Ureter (tissue), 1 donor: Measurements from ENCODE around the gene AAK1. TPM values are rescaled to one million over a fixed set of nuclear protein-coding genes. Genes with fewer than 3 reads are reported as not detected.
"Not testable (repeated sequence)": the region's sequence is repeated elsewhere in the genome, so short reads cannot be mapped to it uniquely, and the experiment has no call there.

Experiments
- DNase-seq: peaks from one replicate; pipeline ENCODE4 v3.0.0-alpha.2; 2020; ENCODE audit warnings: low spot score
- total RNA-seq: library from RNA; stranded (reverse); gene quantifications from one replicate; pipeline ENCODE4 v1.2.4, GENCODE V29; 2023
- donor health status: DM: yes; HTN: yes; CAD: no.

Gene AAK1
- total RNA-seq, 1 donor from 2014 or later, result 97.0 TPM

DNA sequence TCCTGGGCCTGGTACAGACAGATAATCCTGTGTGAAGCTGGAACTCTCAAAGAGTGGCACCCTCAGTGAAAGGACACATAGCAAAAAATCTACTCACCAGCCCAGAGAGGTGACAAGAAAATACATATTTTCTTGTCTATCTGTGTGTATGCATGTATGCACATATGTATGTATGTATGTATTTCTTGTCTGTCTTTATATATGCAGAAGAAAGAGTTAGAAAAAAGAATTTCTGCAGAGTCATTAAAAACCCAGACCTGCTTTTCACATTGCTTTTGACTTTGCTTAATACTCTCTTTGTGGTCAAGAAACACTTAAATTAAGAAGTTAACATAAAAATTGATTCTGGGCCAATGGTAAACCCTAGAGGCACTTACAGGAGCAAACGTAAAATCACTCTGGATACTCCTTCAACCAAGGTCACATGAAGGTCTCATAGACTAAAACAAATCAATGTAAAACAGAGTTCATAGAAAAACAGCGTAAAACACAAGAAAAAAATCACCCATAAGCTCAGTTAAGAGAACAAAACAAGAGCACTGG, 16.5 kb upstream of the AAK1 start:
- DNase-seq, result no peak

GRCh38 chr2:69659349-69659748, 15.8 kb upstream of the AAK1 start:
- DNase-seq, result no peak

GRCh38 chr2:69652206-69652605, 8.7 kb upstream of the AAK1 start:
- DNase-seq, result no peak

DNA sequence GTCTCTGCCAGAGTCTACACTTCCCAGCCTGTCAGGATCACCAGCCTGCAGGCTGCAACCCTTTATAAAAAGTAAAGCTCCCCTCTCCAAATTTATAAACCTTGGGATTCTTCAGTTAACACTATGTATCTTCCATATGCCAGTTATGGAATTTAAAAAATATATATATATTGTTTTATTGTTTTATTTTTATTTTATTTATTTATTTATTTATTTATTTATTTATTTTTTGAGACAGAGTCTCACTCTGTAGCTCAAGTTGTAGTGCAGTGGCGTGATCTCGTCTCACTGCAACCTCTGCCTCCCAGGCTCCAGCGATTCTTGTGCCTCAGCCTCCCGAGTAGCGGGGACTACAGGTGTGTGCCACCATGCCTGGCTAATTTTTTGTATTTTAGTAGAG, 3.7 kb upstream of the AAK1 start:
- not testable (repeated sequence) for DNase-seq

GRCh38 chr2:69646714-69647113, 3.2 kb upstream of the AAK1 start:
- DNase-seq, result no peak

DNA sequence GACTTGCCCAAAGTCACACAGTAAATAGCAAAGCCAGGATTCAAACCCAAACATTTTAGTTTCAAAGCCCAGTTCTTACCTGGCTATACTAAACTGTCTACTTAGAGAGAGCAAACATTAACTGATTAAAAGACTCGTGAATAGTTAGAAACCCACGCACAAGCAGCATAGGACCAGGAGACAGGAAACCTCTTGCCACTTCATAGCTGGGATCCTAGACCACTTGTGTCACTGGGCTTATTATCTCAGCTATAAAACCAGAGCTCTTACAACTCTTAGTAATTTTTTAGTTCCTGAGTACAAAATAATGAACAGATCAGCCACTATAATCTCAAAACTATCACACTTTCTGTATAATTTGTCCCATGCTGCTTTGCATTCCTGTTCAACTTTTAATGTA, 2.4 kb upstream of the AAK1 start:
- DNase-seq, result no peak

DNA sequence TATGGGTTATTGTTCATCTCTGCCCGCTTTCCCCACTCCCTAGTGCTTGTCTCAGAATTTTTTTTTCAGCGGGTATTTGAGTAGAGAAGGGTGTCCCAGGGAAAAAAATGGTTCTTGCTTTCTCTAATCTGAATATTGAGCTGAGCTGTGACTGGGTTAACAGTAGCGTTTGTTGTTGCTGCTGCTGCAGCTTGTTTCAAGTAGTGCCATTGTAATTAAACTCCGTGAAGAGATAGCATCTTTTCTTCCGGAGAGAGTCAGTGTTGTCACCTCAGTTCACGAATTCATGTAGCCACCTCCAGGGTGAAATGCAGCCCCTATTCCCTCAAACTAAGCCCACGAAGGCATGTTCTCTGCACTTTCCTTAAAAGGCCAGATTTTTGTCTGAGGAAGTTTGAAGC, 1.5 kb upstream of the AAK1 start:
- DNase-seq, result no peak

DNA sequence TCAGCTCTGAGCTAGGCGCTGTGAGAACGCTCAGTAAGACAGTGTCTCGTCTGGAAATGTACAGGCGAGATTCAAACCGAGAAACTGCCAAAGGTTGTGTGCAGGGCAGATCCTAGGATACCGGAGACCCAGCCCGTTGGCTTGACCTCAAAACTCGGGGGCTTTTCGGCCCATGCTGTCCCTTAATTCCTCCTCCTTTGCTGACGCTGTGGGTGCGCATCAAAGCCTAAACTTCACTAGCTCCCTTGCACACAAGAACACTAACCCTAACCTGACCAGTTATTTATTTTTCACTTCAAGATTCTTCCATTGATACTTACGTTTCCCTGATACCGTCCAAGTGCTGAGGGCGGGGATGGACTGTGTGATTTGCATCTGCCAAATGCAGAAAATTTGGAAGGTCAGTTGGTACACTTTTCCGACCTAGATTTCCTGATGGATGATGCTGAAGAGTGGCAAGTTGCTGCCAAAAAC, 1.0 kb upstream of the AAK1 start:
- no peak for DNase-seq

DNA sequence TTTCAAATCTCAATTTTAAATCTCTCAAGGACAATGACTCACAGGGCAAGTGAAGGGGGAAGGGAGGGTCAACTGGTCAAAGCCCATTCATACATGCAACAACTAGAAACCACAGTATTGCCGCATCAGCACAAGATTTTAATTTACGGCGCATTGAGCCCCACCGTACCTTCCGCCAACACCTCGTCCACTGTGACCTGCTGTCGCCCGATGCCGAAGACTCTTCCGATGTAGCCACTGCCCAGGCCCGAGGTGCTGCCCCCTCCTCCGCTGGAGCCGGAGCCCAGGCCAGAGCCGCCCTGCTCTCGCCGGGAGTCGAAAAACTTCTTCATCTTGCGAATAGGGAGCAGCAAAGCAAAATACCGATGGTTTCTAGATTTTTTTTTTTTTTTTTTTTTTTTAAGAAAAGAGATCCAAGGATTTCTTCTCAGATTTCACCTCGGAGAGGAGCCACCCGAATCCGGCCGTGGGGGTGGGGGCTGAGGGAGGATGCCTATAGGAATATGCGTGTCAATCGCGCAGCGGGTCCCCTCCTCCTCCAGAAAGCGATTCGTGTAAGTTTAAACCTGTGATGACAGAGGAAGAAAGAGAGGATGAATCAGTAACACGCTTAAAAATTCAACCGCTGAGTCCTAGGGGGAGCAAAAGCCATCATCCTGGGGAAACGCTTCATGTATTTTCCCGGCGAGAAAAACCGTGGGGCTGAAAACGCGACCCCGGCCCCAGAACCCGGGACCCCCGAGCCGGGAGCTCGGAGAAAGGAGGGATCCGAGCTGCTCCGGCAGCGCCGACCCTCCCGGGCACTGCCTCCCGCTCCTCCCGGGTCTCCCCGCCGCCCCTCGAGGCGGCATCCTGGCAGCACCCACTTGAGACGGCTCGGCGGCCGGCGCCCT, 584 bp downstream of the AAK1 start:
- DNase-seq, result peak; percentile 57

- no peak for DNase-seq
Measured at GRCh38 chr2:69641887-69642708, 1.4 kb downstream of the AAK1 start.

DNA sequence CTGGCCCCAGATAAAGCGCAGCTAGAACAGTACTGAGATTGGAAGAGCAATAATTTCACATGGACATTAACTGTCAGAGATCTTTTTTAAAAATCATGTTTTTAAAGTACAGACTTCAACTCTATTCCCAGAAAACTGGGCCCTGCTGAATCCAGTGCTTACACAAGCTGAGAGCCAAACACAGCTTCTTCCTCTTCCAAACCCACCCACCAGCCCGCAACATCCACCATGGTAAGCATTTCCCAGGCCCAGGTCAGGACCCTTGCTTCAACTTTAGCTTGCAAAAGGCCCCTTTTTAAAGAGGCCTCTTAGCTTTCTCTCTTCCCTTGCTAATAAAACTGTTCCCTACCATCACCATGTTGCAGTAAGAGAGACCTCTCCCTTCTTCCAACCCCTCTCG, 2.1 kb downstream of the AAK1 start:
- DNase-seq, result no peak

GRCh38 chr2:69639266-69639665, 4.3 kb downstream of the AAK1 start:
- DNase-seq, result no peak

DNA sequence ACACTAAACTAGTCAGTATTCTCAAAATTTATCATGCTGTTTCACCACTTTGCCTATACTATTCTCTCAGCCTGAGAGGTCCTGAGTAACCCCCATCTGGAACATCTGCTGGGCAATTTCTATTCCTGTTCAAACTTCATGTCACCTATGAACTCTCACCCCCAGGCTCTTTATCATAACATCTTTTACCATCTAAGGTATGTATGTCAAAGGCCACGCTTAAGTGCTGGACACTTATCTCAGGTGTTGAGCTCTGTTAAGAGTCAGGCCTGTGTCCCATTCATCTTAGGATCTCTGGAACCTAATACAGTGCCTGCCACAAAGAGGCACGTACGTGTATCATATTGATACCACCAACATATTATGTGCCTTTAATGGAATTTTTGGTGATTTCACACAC, 4.9 kb downstream of the AAK1 start:
- no peak for DNase-seq

DNA sequence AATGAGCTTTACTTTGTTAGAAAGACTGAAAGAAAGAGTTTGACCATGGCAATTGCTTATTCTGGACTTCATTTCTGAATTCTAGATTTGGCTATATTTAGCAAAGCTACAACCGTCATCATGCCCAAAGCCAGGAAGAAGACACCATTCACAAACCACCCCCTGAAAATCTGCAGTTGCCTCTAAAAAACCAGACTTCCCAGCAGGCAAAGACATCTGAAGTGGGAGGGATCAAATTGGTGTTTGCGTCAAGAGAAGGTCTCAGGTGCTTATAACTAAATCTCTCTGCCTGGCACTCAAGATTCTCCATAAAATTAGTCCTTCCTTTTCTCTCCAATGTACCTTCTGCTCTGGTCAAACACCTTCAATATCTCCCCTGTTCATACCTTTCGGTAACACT, 5.6 kb downstream of the AAK1 start:
- DNase-seq, result no peak

- DNase-seq, result no peak
Measured at GRCh38 chr2:69636395-69636794, 7.1 kb downstream of the AAK1 start.

DNA sequence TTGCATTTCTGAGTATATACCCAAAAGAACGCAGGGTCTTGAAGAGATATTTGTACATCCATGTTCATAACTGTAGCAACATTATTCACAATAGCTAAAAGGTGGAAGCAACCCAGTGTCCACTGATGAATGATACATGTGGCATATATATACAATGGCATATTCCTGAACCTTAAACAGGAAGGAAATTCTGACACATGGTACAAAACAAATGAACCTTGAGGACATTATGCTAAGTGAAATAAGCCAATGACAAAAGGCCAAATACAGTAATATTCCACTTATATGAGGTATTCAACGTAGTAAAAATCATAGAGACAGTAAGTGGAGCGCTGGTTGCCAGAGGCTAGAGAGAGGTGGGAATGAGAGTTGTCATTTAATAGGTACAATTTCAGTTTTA, 8.1 kb downstream of the AAK1 start:
- DNase-seq, result no peak

DNA sequence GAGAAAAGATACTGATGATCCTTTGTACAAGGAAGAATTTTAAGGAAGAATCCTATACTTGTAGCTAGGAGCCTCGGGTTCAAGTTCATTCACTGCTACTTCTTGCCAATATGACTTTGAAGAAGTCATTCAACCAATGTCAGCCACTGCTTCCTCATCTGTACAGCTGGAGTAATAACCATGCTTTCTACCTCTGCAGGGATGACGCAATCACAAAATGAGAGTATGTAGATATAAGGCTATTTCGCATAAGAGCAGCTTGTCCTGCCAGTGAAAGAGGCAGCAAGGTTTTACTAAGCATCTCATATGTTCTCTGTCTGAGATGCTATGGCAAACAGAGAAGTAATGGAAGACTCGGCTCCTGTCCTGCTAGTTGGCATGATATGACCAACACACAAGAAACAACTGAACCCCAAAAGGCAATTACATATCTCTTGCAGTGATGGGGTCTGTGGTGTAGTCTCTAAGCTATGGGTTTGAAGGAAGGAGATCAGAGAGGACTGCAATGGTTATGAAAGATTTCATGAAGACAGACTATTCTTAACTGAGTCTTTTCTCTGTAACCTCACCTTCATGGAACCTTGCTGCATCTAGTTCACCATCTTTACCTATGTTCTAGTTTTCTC, 9.2 kb downstream of the AAK1 start:
- DNase-seq, result no peak

- no peak for DNase-seq
Measured at GRCh38 chr2:69631402-69631801, 12.1 kb downstream of the AAK1 start.

- no peak for DNase-seq
Measured at GRCh38 chr2:69629921-69630608, 13.5 kb downstream of the AAK1 start.

DNA sequence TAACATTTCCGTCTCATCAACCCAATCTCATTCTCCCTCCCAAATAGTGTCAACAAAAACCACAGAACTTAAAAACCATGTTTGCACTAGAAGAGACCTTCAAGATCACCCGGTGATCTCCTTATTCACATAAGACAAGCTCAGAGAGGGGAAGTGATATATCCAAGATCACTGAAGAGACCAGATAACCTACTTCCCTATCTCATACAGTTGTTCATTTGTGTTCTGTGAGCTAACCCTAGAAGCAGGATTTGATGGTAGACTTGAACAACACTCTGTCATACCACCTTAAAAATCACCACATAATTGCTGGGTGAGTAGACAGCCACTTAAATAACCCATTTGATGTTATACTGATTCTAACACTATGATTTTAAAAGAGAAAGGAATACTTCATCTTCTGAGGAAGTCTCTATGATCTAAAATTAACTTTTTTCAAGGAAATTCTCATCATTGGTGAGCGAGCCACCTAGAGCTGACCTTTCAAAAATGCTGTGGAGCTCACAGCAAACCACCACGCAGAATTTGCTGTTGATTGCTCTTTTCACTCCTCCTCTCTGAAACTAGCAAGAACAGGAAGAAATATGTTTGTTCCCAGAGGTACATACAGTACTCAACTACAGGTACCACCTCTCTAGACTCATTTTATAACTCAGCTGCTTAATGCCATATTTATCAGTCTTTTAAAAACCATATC, 15.1 kb downstream of the AAK1 start:
- no peak for DNase-seq
